ENCODE data around the gene SHB.

DNA sequence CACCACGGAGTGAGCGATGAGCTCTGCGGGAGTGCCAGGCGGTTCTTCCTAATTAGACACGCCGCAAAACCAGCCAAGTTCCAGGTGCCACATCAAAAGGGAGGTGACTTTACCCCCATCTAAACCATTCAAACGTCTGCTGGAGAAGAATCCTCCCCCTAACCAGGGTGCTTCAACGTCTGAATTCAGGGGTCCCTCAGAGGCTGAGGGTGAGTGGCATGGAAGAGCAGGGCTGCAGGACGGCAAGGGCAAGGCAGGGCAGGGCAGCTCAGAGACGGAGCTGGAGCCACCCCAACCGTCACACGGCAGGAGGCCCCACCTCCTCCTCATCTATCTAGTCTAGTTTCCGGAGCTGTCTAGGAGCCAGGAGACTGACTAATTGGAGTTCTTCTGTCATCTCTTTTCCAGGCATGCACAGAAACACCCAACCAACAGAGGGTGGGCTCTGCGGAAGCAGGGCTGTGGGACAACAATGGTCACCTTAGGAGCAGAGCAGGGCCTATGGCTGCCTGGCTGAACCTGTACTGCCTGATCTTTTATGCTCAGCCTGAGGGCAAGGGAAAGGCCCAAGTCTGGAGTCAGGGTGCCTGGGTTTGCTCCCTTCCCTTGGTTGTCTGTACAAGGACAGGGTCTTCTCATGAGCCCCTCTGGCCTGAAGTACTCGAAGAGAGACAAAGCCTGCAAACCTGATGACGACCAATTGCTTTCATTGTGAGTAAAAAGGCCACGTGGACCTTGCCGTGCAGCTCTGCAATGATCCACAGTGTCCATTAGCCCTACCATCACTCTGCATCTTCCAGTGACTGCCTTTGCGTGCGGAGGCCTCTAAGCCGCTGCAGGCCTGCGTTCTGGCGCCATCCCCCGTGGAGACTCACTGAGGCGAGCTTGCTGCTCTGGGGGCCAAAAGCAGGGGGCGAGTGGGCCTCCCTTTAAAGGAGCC lies 84.1 kb downstream of the SHB start:
- TF ChIP-seq POLR2AphosphoS5 (IDR thresholded peaks at IDR 0.05; ENCODE audit: low read depth, low read length): no peak
- no peak; the same call in 1 of the 2 replicates for TF ChIP-seq SIN3A (IDR thresholded peaks at IDR 0.05; ENCODE audit: borderline replicate concordance, insufficient read depth, low read length)
- no peak for TF ChIP-seq FOXP2 (optimal IDR thresholded peaks at IDR 0.05; ENCODE audit: borderline replicate concordance, extremely low read depth, extremely low read length, insufficient read depth)
